VCaP (cell line): ENCODE measurements around the gene RASGEF1C.

Experiments used
- H3K27ac ChIP-seq: fragments of 450-650 bp; 2 replicates; pipeline ENCODE4 v1.5.1; 2017
- CTCF ChIP-seq: fragments of 450-650 bp; conservative IDR thresholded peaks from 2 replicates; pipeline ENCODE4 v1.5.1; 2017; ENCODE audit warnings: mild to moderate bottlenecking, moderate library complexity

The RASGEF1C gene

GRCh38 chr5:180113660-180114303, 95.2 kb downstream of the RASGEF1C start:
- no peak overlapping the region for H3K27ac ChIP-seq
- TF ChIP-seq CTCF: no peak

DNA sequence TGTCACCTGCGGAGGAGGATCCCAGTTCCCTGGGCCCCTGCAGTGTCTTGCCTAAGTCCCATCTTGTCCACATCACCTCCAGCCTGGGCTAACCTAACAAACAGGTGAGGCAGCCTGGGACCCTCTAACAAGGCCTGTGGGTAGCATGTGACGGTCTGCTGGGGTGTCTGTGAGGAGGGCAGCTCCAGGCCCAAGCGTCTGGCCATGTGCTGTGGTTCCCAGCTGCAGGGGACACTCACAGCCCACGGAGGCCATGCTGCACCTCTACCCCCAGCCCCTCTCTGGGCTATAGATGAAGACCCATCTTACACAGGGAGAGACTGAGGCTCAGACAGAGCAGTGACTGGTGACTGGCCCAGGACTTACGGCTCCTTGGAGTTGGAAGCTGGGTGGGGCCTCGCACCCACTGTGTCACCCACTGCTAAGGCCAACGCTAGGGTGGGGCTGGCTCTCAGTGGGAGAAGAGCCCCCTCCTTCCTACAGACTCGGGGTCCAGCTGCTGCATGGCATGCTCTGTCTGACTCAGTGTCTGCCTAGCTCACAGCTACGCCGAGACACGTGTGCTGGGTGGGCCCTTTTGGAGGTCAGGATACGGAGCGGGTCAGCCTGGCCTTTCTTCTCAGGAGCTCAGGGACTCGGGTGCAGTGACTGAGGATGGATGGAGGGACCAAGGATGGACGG, 96.7 kb downstream of the RASGEF1C start:
- no peak overlapping the region for H3K27ac ChIP-seq
- TF ChIP-seq CTCF: no peak

GRCh38 chr5:180111273-180112002, 97.6 kb downstream of the RASGEF1C start:
- TF ChIP-seq CTCF: no peak
- H3K27ac ChIP-seq: no peak overlapping the region

GRCh38 chr5:180109920-180110319, 99.1 kb downstream of the RASGEF1C start:
- no peak for TF ChIP-seq CTCF

GRCh38 chr5:180107005-180107404, 102.0 kb downstream of the RASGEF1C start:
- no peak overlapping the region for H3K27ac ChIP-seq
- TF ChIP-seq CTCF: no peak

More at GRCh38 chr5:180109920-180110319, 99.1 kb downstream of the RASGEF1C start:
- H3K27ac ChIP-seq: no peak overlapping the region

GRCh38 chr5:180105827-180106312, 103.1 kb downstream of the RASGEF1C start:
- no peak overlapping the region for H3K27ac ChIP-seq
- TF ChIP-seq CTCF: no peak

DNA sequence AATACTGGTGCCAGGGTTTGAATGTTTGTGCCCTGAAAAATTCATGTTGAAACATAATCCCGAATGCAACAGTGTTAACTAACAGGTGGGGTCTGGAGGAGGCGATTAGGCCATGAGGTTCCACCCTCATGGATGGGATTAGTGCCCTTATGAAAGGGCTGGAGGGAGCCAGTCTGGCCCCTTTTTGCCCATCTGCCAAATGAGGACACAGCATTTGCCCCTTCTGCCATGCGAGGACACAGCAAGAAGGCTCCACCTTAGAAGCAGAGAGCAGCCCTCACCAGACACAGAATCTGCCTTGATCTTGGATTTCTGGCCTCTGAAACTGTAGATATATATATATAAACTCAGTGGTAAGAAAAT, 104.9 kb downstream of the RASGEF1C start:
- TF ChIP-seq CTCF: no peak
- H3K27ac ChIP-seq: no peak overlapping the region
